PC-9 (cell line): ENCODE data around the gene LBR.

Experiments used
- CTCF ChIP-seq: fragments of 200-600 bp; sonication (generic); conservative IDR thresholded peaks from 2 replicates; pipeline ENCODE4 v1.6.1; 2017; ENCODE audit warnings: mixed run types, antibody characterized with exemption, mild to moderate bottlenecking, moderate library complexity
- EZH2 ChIP-seq: fragments of 200-600 bp; sonication (generic); IDR thresholded peaks from 2 replicates; pipeline ENCODE4 v1.8.0; 2017; ENCODE audit warnings: antibody characterized with exemption, low read depth

- TF ChIP-seq EZH2 (no peak), CTCF (no peak)
These were observed 15.0 kb downstream of the LBR start for GRCh38 chr1:225412803-225413351.
